Dendritic cell treated with granulocyte-macrophage colony-stimulating factor and Interleukin-4, amounts not matched to agents 40 ng/mL and 50 ng/mL, for 4 days (primary cell): ENCODE measurements around the gene MRNIP.

ENCODE experiments used
- H3K27ac Mint-ChIP-seq: one replicate; pipeline ENCODE4 v1.8.0; 2022; ENCODE audit warnings: mild to moderate bottlenecking, mixed read lengths
- H3K27me3 Mint-ChIP-seq: one replicate; pipeline ENCODE4 v1.8.0; 2022; ENCODE audit warnings: mild to moderate bottlenecking, mixed read lengths
- H3K36me3 Mint-ChIP-seq: one replicate; pipeline ENCODE4 v1.8.0; 2022; ENCODE audit warnings: low read depth, mixed read lengths
- H3K4me1 Mint-ChIP-seq: one replicate; pipeline ENCODE4 v1.8.0; 2022; ENCODE audit warnings: low read depth, mixed read lengths
- H3K4me3 Mint-ChIP-seq: one replicate; pipeline ENCODE4 v1.8.0; 2022; ENCODE audit warnings: mild to moderate bottlenecking, moderate library complexity, mixed read lengths
- H3K9me3 Mint-ChIP-seq: one replicate; pipeline ENCODE4 v1.8.0; 2022; ENCODE audit warnings: mixed read lengths
- intact Hi-C: fragments of 100-400 bp; cut with micrococcal nuclease; formaldehyde crosslinking; loops from one replicate; pipeline ENCODE4 v1.15.0; 2022

The MRNIP gene

GRCh38 chr5:179820483-179821297 lies 37.9 kb downstream of the MRNIP start, which contains the start of gene SQSTM1:
Gene SQSTM1 (plus strand): TSS chr5:179820905. CDS start chr5:179820937, 32 bp downstream.
- Mint-ChIP-seq H3K36me3 (peaks cover 54% of the 10 kb centered on the region), H3K4me1 (peaks cover 81% of the 10 kb centered on the region), H3K27me3 (peaks cover 15% of the 10 kb centered on the region), H3K27ac (peak within 1 kb of the TSS; percentile 97), H3K4me3 (peak within 1 kb of the TSS; percentile 94), H3K9me3 (no peaks in the 10 kb centered on the region)
- intact Hi-C loops: loop anchor here (2.0 kb wide), 1 partner anchor 14 kb away; the partner anchor contains the start of gene MGAT4B

GRCh38 chr5:179820127-179820482 lies 38.5 kb downstream of the MRNIP start:
- H3K4me1 Mint-ChIP-seq: peaks cover 77% of the 10 kb centered on the region

GRCh38 chr5:179819296-179820126 lies 39.1 kb downstream of the MRNIP start:
- Mint-ChIP-seq H3K9me3 (no peaks in the 10 kb centered on the region), H3K27ac (peak overlapping the region; percentile 97), H3K36me3 (peaks cover 53% of the 10 kb centered on the region), H3K4me1 (peaks cover 71% of the 10 kb centered on the region), H3K4me3 (peak overlapping the region; percentile 94), H3K27me3 (peaks cover 17% of the 10 kb centered on the region)
- intact Hi-C loops: loop anchor here (2.0 kb wide), 1 partner anchor 13 kb away; the partner anchor contains the start of gene MGAT4B

More at GRCh38 chr5:179820127-179820482, 38.5 kb downstream of the MRNIP start:
- intact Hi-C loops: loop anchor here (2.0 kb wide), 1 partner anchor 13 kb away; the partner anchor contains the start of gene MGAT4B
- peak overlapping the region; percentile 97 for H3K27ac Mint-ChIP-seq
- H3K9me3 Mint-ChIP-seq: no peaks in the 10 kb centered on the region
- H3K36me3 Mint-ChIP-seq: peaks cover 54% of the 10 kb centered on the region
- H3K27me3 Mint-ChIP-seq: peaks cover 17% of the 10 kb centered on the region
- H3K4me3 Mint-ChIP-seq: peak overlapping the region; percentile 94

GRCh38 chr5:179818746-179819295 lies 39.8 kb downstream of the MRNIP start:
- Mint-ChIP-seq H3K36me3 (peaks cover 50% of the 10 kb centered on the region), H3K27ac (peak overlapping the region; percentile 97), H3K4me3 (peak overlapping the region; percentile 94), H3K27me3 (peaks cover 17% of the 10 kb centered on the region), H3K4me1 (peaks cover 64% of the 10 kb centered on the region), H3K9me3 (no peaks in the 10 kb centered on the region)
- intact Hi-C loops: no loop called here

- Mint-ChIP-seq H3K27ac (peak overlapping the region; percentile 97), H3K27me3 (peaks cover 17% of the 10 kb centered on the region), H3K4me1 (peaks cover 57% of the 10 kb centered on the region), H3K4me3 (peak overlapping the region; percentile 94), H3K9me3 (no peaks in the 10 kb centered on the region), H3K36me3 (peaks cover 48% of the 10 kb centered on the region)
- intact Hi-C loops: no loop called here
Measured at GRCh38 chr5:179817890-179818745, 40.5 kb downstream of the MRNIP start.

GRCh38 chr5:179817470-179817840 lies 41.2 kb downstream of the MRNIP start:
- peaks cover 48% of the 10 kb centered on the region for H3K36me3 Mint-ChIP-seq
- intact Hi-C loops: no loop called here
- peak overlapping the region; percentile 64 for H3K4me3 Mint-ChIP-seq
- H3K9me3 Mint-ChIP-seq: no peaks in the 10 kb centered on the region
- peak overlapping the region; percentile 97 for H3K27ac Mint-ChIP-seq
- H3K4me1 Mint-ChIP-seq: peaks cover 51% of the 10 kb centered on the region
- peaks cover 17% of the 10 kb centered on the region for H3K27me3 Mint-ChIP-seq

GRCh38 chr5:179816796-179817469 lies 41.7 kb downstream of the MRNIP start:
- H3K27me3 Mint-ChIP-seq: peaks cover 17% of the 10 kb centered on the region
- peak overlapping the region; percentile 97 for H3K27ac Mint-ChIP-seq
- no peaks in the 10 kb centered on the region for H3K9me3 Mint-ChIP-seq
- intact Hi-C loops: no loop called here
- H3K4me1 Mint-ChIP-seq: peaks cover 46% of the 10 kb centered on the region
- peaks cover 48% of the 10 kb centered on the region for H3K36me3 Mint-ChIP-seq
- H3K4me3 Mint-ChIP-seq: peak overlapping the region; percentile 64

- Mint-ChIP-seq H3K27me3 (peaks cover 17% of the 10 kb centered on the region), H3K36me3 (peaks cover 45% of the 10 kb centered on the region), H3K4me1 (peaks cover 48% of the 10 kb centered on the region), H3K9me3 (no peaks in the 10 kb centered on the region), H3K4me3 (peak overlapping the region; percentile 47), H3K27ac (peak overlapping the region; percentile 97)
- intact Hi-C loops: no loop called here
Measured at GRCh38 chr5:179816401-179816795, 42.2 kb downstream of the MRNIP start.

- peak overlapping the region; percentile 4 for H3K4me3 Mint-ChIP-seq
- peaks cover 17% of the 10 kb centered on the region for H3K27me3 Mint-ChIP-seq
- intact Hi-C loops: no loop called here
- peaks cover 54% of the 10 kb centered on the region for H3K4me1 Mint-ChIP-seq
- peaks cover 41% of the 10 kb centered on the region for H3K36me3 Mint-ChIP-seq
- no peak overlapping the region for H3K27ac Mint-ChIP-seq
- H3K9me3 Mint-ChIP-seq: no peaks in the 10 kb centered on the region
Measured at GRCh38 chr5:179815491-179816249, 42.9 kb downstream of the MRNIP start.

GRCh38 chr5:179814090-179814489 lies 44.5 kb downstream of the MRNIP start:
- Mint-ChIP-seq H3K27ac (no peak overlapping the region), H3K4me1 (peaks cover 40% of the 10 kb centered on the region), H3K4me3 (no peak overlapping the region), H3K27me3 (peaks cover 17% of the 10 kb centered on the region), H3K9me3 (no peaks in the 10 kb centered on the region), H3K36me3 (peaks cover 36% of the 10 kb centered on the region)
- intact Hi-C loops: no loop called here

GRCh38 chr5:179812997-179813607 lies 45.5 kb downstream of the MRNIP start:
- Mint-ChIP-seq H3K27ac (no peak overlapping the region), H3K36me3 (peaks cover 36% of the 10 kb centered on the region)

More at GRCh38 chr5:179812997-179813607, 45.5 kb downstream of the MRNIP start:
- Mint-ChIP-seq H3K4me1 (peaks cover 33% of the 10 kb centered on the region), H3K4me3 (no peak overlapping the region), H3K27me3 (peaks cover 17% of the 10 kb centered on the region), H3K9me3 (no peaks in the 10 kb centered on the region)
- intact Hi-C loops: no loop called here
